ENCODE measurements around the gene PLXND1.

PLXND1 gene

DNA sequence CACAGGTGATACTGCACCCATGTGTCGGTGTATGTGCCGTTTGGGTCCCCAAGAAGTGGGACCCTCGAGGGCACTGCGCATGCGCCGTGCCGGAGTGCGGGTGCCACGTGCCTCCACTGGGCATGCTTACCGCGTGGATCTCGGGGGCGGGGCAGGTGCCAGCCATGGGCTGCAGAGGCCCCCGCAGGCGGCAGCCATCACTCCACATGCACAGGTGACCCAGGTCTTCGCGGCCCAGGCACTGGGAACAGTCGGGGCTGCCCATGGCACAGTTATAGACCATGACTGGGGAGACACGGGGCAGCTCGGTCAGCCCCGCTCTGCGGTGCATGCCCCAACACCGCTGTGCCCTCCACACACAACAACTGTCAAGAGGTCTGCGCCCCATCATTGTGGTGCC is 32.3 kb downstream of the PLXND1 start:
- DNase-seq (ENCODE audit: low read depth) = no peak
- no peak overlapping the region for H3K4me3 ChIP-seq (ENCODE audit: control insufficient read depth, low read depth, low read length)
- TF ChIP-seq, protein P1, sequence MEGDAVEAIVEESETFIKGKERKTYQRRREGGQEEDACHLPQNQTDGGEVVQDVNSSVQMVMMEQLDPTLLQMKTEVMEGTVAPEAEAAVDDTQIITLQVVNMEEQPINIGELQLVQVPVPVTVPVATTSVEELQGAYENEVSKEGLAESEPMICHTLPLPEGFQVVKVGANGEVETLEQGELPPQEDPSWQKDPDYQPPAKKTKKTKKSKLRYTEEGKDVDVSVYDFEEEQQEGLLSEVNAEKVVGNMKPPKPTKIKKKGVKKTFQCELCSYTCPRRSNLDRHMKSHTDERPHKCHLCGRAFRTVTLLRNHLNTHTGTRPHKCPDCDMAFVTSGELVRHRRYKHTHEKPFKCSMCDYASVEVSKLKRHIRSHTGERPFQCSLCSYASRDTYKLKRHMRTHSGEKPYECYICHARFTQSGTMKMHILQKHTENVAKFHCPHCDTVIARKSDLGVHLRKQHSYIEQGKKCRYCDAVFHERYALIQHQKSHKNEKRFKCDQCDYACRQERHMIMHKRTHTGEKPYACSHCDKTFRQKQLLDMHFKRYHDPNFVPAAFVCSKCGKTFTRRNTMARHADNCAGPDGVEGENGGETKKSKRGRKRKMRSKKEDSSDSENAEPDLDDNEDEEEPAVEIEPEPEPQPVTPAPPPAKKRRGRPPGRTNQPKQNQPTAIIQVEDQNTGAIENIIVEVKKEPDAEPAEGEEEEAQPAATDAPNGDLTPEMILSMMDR (IDR thresholded peaks at IDR 0.05; ENCODE audit: control insufficient read depth, insufficient read depth, low read depth, low read length, missing control alignments) = no peak

DNA sequence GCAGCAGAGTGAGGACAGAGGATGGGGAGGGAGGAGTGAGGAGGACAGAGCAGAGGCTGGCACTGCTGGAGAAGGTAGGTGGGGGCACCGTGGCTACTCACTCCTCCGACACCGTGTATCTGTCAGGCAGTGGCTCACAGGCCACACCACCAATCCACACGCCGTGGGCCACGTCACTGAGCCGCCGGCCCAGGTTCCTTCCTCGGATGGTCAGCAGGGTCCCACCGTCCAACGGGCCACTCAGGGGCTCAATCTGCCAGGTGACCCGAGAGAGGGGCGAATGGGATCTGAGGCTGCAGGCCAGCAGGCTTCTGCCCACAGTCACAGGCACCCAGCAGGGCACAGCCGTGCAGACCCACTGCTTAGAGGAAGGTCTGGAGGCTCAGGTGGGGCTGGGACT is 33.0 kb downstream of the PLXND1 start:
- TF ChIP-seq, protein P1 (IDR thresholded peaks at IDR 0.05; ENCODE audit: control insufficient read depth, insufficient read depth, low read depth, low read length, missing control alignments) = no peak
- no peak overlapping the region for H3K4me3 ChIP-seq (ENCODE audit: control insufficient read depth, low read depth, low read length)
- DNase-seq (ENCODE audit: low read depth) = no peak

DNA sequence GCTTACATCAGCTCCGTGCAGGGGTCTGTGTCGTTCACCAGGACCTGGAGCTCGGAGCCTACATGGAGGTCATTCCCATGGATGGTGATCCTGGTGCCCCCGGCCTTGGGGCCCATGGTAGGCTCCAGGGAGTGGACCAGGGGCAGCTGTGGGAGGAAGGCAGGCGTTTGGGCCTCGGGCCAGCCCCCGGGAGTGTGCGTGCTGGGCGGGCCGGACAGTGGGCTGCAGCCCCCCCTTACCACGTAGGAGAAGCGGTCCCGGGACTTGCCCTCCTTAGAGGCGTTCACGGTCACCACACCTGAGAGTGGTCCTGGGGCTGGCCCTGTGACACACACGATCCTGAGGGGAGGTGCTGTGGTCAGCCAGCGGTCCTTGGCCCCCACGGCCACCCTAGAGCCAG is 33.9 kb downstream of the PLXND1 start:
- TF ChIP-seq, protein P1 (IDR thresholded peaks at IDR 0.05; ENCODE audit: control insufficient read depth, insufficient read depth, low read depth, low read length, missing control alignments) = no peak
- no peak for DNase-seq (ENCODE audit: low read depth)
- H3K4me3 ChIP-seq (ENCODE audit: control insufficient read depth, low read depth, low read length) = no peak overlapping the region

DNA sequence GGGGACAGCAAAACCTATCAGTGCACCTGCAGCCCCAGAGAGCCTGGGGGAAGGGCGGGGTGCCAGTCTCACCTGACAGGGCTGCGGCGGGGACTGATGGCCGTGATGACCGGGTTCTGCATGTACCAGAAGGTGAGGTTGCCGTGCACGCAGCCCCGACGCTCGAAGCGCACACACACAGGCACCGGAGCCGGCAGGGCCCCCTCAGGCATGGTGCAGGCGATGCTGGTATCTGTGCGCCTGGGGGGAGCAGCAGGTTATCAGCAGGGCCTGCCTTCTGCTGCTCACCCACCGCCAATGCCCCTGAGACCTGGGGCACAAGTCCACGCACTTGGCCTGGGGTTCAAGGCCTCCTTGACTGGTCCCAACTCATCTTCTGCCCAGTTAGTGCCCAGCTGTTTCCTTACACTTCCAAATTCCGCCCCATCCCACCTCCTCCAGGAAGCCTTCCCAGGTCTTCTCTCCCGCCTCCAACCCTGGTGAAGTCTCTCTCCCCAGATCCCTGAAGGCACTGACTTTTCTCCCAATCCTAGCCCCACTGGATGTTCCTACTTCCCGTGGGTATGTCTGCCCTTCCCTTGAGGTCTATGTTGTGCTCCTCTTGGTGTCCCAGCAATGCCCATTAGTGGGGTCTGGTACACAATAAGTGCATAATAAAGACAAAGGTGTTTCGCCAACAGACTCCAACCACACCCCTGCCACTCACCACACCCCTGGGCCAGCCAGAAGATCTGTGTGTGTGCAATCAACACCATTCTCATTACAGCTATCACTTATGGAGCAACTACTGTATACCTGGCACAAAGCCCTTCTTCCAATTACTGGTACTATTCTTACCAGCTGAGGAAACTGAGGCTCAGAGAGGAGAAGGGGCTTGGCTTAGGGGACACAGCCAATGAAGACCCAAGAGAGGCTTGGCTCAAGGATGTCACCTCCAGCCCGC is 34.6 kb downstream of the PLXND1 start:
- no peak overlapping the region for H3K4me3 ChIP-seq (ENCODE audit: control insufficient read depth, low read depth, low read length)
- no peak for DNase-seq (ENCODE audit: low read depth)
- TF ChIP-seq, protein P1 (IDR thresholded peaks at IDR 0.05; ENCODE audit: control insufficient read depth, insufficient read depth, low read depth, low read length, missing control alignments) = no peak

DNA sequence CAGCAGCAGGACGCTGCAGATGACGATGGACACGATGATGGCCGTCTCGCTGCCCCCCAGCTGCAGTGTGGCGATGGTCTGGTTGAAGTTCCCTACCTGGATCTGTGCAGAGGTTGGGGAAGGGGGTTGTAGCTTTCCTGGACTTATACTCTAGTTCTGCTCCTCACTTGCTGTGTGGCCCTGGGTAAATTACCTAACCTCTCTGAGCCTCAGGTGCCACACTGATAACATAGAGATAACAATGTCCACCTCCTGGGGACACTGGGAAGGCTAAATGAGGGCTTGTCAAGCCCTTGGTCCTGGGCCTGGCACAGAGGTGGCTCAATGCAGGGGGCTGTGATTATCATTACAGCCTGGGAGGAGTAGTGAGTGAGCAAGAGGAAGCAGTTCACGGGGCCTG is 36.6 kb downstream of the PLXND1 start:
- H3K4me3 ChIP-seq (ENCODE audit: control insufficient read depth, low read depth, low read length) = no peak overlapping the region
- TF ChIP-seq, protein P1 (IDR thresholded peaks at IDR 0.05; ENCODE audit: control insufficient read depth, insufficient read depth, low read depth, low read length, missing control alignments) = no peak
- DNase-seq (ENCODE audit: low read depth) = no peak

DNA sequence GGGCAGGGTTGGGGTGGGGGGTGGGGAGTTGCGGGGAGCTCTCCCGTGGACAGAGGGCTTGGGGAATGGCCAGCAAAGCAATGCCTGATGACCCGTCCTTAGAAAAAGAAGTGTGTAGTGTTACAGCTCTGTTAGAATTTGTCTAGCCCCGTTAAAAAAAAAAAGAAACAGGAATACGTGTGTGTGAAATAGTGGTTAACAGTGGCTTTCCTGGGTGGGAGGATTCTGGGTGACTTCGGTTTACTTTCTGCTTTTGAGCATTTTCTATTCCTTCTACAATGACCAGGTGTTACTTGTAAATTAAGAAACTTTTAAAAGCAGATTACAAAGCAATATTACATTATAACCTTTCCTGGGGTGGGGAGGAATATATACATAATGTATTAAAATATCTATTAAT is 38.5 kb downstream of the PLXND1 start:
- TF ChIP-seq, protein P1 (IDR thresholded peaks at IDR 0.05; ENCODE audit: control insufficient read depth, insufficient read depth, low read depth, low read length, missing control alignments) = no peak
- H3K4me3 ChIP-seq (ENCODE audit: control insufficient read depth, low read depth, low read length) = no peak overlapping the region
- DNase-seq (ENCODE audit: low read depth) = no peak
